ENCODE data around the gene FBRSL1.
"Not testable (repeated sequence)": the region's sequence is repeated elsewhere in the genome, so short reads cannot be mapped to it uniquely, and the experiment has no call there.

The FBRSL1 gene

GRCh38 chr12:132453361-132454192 lies 36.4 kb upstream of the FBRSL1 start:
- no peak for DNase-seq (ENCODE audit: low read depth)

DNA sequence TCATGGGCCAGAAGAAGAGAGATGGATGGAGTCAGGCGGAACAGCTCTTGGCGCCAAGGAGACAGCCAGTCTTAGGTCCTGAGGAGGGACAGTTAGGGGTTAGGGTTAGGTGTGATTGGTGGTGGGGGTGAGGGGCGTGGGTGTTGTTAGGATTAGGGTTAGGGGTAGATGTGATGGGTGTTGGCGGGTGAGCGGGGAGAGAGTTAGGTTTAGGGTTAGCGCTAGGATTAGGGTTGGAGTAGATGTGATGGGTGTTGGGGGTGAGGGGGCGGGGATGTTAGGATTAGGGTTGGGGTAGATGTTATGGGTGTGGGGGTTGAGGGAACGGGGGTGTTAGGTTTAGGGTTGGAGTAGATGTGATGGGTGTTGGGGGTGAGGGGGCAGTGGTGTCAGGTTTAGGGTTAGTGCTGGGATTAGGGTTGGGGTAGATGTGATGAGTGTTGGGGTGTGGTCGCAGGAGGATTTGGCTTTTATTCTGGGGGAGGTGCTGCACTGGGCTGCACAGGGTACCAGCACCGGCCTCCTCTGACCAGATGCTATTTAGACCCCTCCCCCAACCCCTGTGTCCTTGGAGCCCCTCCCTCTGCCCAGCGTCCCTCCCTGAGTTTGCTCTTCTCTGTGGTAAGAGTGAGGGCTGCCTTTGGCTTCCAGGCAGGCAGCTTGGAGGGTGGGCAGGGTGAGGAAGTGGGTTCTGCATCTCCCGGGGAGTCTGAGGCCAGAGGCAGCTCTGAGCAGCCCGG lies 35.6 kb upstream of the FBRSL1 start:
- no peak for DNase-seq (ENCODE audit: low read depth)

DNA sequence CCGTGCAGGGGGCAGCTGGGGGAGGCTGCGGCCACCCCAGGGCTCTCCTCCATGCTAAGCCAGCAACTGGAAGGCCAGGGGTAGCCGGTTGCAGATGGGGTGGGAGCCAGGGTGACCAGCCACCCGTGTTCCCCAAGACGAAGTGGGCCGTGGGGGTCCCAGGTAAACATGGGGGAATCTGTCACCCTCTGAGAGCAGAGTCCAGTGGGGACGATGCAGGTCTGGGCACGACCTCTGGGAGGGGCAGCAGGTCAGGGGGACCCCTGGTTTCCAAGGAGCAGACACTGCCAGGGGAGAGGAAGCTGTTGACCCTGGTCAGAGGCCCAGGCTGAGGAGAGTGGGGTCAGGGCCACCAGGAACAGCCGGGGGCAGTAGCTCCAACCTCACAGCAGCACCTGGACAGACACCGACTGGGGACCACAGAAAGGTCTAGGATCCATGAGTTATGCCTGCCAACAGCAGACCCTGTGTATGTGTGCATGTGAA lies 35.0 kb upstream of the FBRSL1 start:
- DNase-seq (ENCODE audit: low read depth): no peak

- DNase-seq (ENCODE audit: low read depth): peak; percentile 5
Observed at GRCh38 chr12:132455565-132455964, 34.4 kb upstream of the FBRSL1 start.

DNA sequence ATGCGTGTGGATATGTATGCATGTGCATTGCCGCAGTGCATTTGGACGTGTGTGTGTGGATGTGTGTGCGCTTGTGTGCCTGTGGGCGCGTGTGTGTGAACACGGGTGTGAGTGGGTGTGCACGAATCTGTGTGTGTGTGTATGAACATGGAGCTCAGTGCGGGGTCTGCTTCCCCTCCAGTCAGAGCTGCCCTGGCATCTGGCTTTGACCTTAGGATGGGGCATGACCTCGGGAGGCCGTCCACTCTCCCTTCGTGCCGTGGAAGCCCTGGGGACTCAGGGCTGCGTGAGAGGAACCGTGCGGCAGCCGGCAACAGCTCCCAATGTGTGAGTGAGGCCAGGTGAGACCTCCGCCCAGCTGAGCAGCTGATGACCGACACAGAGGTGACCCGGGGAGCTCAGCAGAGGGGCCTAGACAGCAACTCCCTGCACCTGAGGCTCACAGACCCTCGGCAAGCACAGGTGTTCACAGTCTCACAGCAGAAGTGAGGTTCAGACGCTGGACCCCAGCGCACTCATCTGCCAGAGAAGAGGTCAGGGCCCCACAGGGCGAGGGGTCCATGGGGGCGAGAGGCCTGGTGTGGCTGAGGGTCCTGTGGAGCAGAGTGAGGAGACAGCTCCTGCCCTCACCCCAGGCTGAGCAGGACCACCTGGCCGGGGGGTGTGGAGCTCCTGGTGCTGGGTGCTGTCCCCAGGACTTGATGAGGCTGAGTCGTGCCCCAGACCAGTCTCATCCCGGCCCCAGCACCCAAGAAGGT lies 33.6 kb upstream of the FBRSL1 start:
- no peak for DNase-seq (ENCODE audit: low read depth)

- DNase-seq (ENCODE audit: low read depth): no peak
Observed at GRCh38 chr12:132456944-132457495, 32.9 kb upstream of the FBRSL1 start.

DNA sequence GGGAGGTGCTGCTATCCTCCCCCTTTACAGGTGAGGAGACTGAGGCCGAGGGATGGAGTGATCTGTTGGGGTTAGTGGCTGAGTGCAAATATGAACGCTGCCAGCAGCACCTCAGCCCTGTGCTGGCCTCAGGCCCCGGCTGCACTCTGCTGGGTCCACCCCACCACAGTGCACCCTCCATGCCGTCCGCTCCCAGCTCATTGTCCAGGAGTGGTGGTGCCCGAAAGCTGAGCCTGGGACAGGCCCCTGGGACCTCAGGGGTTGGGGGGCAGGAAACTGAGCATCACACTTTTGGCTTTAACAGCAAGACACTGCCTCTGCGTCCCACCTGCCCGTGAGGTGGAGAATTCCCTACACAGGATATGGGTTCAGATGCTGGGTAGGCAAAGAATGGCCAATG lies 31.5 kb upstream of the FBRSL1 start:
- DNase-seq (ENCODE audit: low read depth): no peak

- DNase-seq (ENCODE audit: low read depth): no peak
Observed at GRCh38 chr12:132458846-132459641, 30.9 kb upstream of the FBRSL1 start.

DNA sequence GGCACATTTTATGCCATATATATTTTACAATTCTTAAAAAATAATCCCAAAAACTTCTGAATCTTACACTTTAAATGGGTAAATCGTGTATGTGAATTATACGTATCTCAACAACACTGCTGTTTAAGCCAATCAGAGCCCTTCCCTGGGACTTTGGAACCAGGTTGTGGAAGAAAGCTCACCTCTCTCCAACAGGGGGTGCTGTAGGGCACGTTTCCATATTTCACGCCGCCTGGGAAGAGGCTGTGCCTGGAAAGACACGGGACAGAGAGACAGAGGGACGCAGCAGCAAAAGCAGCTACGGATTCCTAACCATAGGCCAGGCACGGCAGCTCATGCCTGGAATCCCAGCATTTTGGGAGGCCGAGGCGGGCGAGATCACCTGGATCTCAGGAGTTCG lies 29.4 kb upstream of the FBRSL1 start:
- DNase-seq (ENCODE audit: low read depth): no peak

- DNase-seq (ENCODE audit: low read depth): no peak
Observed at GRCh38 chr12:132461526-132461925, 28.4 kb upstream of the FBRSL1 start.

DNA sequence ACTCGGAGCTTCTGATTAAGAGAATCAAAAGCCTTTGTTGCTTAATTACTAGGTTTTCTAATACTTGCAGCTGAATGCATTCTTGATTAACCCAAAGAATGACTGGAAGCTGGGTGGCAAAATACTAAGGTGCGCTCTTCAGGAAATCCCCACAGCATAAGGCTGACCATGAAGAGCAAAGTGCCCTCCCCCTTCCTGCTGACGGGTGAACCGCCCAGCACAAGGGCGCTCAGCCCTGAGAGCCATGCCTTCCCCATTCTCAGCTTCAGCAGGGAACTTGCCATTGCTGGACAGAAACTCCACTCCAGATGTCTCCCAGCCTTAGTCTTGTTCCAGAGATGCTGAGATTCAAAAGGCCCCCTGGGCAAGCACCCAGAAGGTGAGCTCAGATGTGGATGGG lies 27.2 kb upstream of the FBRSL1 start:
- DNase-seq (ENCODE audit: low read depth): no peak

DNA sequence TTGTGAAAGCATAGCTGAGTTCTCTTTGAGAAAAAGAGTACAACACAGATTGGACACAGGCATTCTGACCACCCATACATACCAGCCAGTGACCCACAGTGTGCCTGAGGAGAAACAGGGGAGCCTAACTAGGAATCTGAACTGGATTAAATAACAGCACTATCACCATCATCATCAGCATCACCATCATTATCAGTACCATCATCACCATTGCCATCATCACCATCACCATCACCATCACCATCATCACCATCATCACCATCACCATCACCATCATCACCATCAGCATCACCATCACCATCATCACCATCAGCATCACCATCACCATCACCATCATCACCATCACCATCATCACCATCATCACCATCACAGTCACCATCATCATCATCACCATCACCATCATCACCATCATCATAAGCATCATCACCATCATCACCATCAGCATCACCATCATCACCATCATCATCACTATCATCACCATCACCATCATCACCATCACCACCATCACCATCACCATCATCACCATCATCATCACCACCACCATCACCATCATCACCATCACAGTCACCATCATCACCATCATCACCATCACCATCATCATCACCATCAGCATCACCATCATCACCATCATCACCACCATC lies 26.5 kb upstream of the FBRSL1 start:
- DNase-seq (ENCODE audit: low read depth): not testable (repeated sequence)

GRCh38 chr12:132464304-132464703 lies 25.6 kb upstream of the FBRSL1 start:
- not testable (repeated sequence) for DNase-seq (ENCODE audit: low read depth)

DNA sequence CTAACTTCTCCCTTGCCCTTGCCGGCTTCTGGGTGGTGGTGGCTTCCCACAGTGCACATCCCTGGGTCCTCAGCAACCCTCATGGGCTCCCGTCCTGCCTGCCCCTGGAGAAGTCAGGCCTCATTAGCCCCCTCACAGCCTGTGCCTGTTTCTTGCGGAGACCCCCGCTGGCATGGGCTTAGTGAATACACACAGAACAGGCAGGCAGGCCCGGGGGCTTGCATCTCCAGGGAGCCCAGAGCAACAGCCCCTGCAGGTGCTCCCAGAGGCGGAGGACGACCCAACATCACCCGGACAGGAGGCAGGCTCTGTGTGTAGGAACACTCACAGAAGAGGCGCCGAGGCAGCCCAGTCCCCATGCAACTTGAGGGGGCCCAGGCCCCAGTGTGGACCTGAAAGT lies 25.1 kb upstream of the FBRSL1 start:
- no peak for DNase-seq (ENCODE audit: low read depth)

DNA sequence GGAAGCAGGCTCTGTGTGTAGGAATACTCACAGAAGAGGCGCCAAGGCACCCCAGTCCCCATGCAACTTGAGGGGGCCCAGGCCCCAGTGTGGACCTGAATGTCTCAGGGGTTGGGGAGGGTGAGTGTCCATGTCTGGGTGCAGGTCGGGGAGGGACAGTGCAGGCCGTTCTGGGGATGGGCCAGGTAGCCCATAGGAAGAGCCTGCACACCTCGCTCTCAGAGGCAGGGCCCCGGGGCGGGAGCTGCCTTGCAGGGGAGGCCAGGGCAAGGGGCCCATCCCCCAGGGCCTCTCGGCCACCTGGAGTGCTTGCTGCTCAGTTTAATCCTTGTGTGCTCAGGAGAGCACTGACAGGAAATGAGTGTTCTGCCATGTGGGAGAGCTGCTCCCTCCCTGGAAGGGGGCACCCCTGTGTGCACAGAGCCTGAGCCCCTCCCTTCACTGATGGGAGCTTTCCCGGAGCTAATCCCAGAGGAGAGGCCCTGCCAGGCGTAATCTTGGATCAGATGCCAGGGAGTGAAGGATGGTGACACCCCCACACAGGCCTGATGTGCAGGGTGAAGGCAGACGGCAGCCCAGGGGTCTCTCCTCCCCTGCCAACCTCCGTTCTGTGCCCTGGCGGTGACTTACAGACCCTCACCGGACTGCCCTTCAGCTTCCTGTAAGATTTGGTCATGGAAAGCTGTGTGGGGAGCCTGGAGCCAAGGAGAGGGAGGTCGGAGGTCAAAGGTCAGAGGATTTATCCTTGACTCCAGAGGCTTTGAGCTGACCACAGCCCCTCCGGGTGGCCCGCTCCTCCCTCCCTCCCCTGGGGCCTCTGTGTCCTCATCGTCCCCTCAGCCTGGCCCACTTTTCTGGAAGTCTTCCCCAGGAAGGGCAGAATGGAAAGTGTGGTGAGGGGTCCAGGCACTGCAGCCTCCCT lies 24.4 kb upstream of the FBRSL1 start:
- DNase-seq (ENCODE audit: low read depth): no peak

GRCh38 chr12:132466241-132467201 lies 23.4 kb upstream of the FBRSL1 start:
- DNase-seq (ENCODE audit: low read depth): no peak

- no peak for DNase-seq (ENCODE audit: low read depth)
Observed at GRCh38 chr12:132467511-132467910, 22.4 kb upstream of the FBRSL1 start.

DNA sequence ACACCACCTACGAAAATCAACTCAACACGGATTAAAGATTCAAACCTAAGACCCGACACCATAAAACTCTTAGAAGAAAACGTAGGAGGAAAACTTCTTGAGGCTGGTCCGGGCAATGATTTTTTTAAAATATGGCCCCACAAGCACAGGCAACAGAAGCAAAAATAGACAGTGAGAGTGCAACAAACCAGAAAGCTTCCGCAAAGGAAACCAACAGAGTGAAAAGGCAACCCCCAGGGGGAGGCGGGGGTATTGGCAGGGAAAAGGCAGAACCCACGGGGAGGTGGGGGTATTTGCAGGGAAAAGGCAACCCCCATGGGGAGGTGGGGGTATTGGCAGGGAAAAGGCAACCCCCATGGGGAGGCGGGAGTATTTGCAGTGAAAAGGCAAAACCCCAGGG lies 20.5 kb upstream of the FBRSL1 start:
- no peak for DNase-seq (ENCODE audit: low read depth)

DNA sequence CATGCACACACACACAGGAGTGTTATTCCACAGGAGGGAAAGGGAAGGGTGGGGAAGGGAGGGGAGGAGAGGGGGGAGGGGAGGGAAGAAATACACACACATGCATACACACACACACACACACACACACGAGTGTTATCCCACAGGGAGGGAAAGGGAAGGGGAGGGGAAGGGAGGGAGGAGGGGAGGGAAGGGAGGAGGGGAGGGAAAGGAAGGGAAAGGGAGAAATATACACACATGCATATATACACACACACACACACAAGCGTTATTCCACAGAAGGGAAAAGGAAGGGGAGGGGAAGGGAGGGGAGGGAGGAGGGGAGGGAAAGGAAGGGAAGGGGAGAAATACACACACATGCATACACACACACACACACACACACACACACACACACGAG lies 19.6 kb upstream of the FBRSL1 start:
- no peak for DNase-seq (ENCODE audit: low read depth)
